Cerebellar nuclear complex (tissue), 1 donor: ENCODE results near the gene SLIT1.

ENCODE experiments used
- DNase-seq, 2 experiments: peaks; one replicate each; lab custom pipeline; 2025; lab: John Stamatoyannopoulos, UW

The SLIT1 gene

DNA sequence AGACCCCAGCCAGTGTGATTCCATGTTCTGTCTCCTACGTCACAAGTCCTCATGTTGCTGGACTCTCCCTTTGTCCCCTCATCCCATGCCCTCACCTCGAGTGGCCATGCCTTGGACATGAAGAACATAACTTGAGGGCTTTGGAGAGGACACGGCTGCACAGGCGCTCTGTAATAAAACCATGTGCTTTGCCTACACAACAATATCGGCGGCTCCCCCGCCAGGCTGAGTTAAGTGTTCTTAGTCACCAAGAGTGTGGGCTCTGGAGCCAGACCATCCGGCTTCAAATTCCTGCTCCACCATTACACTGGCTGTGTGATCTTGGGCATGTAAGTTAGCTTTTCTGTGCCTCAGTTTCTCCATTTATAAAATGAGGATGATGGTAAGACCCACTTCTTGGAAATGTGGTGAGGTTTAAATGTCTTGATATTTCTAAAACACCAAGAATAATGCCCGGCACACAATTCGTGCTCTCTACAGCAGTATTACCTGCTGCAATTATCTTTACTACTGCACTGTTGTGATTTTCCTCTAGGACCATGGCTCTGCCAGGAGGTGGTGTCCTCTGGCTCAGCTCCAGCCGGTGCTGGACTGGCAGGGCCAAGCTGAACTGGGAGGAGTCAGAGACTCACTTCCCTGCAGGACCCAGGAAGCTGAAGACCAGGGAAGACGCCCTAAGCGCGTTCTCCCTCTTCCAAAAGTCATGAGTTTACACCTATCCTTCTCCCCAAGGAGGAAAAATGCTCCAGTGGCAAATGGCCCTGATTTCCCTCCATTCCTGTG is 15.7 kb downstream of the SLIT1 start:
- DNase-seq = no peak

DNA sequence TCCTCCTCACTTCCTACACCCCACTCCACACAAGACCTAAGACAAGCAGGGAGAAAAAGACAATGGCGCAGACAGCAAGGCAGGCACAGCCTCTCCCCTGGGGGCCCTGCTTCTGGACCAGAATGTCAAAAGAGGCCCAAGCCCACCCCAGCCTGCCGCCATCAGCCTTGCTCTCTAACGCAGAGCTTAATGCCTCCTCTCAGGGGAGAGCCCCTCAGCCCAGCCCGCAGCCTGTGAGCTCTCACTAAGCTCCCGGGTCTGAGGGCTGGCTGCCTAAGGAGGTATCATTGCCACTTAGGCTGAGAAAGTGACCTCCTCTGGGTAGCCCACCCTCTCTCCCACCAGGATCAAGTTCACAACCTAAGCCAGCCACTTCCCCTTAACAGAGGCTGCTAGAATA is 16.7 kb downstream of the SLIT1 start:
- DNase-seq = no peak

DNA sequence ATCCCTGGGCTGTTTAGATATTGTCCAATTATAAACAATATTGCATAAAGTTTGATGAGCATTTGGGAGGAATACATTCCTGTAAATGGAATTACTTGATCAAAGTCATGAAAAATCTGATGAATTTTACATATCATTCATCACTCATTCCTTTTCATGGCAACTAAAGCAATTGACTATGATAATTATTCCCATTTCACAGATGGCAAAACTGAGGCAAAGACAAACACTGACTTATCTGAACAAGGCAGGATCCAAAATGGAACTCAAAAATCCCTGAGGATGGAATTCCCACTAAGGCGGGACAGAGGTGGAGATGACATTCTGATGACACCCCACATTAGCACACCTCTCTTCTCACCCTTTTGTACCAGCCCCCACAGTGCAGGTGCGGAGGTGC is 17.1 kb downstream of the SLIT1 start:
- no peak for DNase-seq

DNA sequence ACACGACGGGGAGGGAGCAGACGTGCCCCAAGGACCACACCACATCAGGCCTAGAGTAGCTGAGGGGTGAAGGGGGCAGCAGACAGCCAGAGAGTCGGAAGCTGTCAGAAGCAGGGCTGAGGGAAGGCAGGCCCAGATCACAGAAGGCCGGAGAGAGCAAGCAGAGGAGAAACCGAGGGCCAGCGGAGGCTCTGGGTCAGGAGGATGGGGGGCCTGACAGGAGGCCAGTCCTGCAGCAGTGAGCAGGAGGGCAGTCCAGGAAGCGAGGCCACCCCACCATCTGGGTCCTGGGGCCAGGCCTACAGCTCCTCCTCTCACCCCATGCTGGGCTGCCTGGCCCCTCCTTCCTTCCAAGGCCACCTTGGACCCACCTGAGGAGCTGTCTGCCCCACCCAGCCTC is 20.3 kb downstream of the SLIT1 start:
- no peak for DNase-seq

DNA sequence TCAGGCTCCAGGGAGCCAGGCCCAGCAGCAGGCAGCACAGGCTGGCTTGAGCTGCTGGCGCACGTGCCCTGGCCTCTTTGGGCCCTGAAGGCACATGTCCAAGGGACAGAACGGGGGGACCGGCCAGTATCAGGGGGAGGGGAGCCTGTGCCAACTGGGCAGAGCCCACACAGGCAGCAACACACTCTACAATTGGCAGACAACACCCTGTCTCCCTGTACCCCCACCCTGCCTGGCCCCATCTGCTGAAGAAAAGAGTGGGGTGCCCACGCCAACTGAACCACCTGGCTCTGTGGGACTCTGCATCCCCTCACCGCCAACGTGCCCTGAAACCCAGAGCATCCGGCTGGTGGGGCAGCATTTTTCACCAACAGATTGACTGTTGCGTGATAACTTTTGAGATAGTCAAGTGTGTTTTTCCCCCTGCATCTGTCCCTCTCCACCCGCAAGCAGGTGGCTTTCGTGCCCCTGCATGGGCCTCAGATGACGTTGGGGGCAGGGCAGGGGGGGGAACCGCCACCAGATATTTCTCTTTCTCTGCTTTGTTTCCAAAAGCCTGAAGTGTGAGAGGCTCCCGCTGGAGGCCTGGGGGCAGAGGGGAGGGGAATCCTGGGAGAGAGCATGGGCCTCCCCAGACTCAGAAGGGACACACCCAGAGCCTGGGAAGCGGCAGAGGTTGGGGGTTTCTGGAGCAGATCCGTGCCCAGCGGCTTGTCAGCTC is 21.8 kb downstream of the SLIT1 start:
- no peak for DNase-seq

DNA sequence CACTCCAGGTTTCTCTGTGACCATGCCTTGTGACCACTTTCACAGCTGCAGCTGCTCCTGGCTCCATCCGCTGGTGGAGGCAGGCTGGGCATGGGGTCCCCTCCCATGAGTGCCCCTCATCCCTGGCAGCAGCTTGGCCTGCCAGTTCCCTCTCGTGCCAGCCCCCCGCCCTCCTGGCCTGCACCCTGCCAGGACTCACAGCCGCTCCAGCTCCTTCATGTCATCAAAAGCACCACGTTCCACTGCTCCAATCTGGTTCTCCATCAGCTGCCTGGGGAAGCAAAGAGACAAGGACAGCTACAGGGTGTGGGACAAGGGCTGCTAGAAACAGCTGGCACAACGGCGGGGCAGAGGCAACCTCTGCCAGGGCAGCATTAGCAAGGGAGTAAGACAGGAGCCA is 22.6 kb downstream of the SLIT1 start:
- no peak for DNase-seq

DNA sequence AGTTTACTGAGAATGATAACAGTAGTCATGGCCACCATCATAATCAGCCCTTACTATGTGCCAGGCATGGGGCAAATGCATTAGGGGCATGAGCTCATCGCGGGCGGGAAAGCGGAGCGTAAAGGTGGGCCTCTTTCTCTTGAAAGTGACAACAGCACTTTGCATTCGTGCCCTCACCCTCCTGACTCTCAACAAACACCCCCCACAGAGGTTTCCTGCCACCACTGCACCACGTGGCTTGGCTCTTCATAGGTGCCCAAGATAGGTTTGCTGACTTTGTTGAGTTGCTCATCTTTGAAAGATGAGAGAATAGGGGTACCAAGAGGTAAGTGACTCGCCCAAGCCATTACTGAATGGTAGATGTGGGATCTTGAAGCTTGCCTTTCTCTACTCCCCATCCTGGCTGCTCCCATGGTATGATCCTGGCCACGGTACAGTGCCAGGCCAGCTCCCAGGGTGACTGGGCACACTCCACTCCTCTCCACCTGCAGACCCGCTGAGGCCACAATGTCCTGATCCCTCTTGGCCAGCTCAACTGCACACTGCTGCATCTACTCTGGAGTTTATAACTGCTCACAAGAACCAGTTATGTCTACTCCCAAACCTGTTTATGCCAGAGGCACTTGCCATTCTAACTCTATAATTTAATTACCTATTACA is 26.0 kb downstream of the SLIT1 start:
- DNase-seq = no peak

DNA sequence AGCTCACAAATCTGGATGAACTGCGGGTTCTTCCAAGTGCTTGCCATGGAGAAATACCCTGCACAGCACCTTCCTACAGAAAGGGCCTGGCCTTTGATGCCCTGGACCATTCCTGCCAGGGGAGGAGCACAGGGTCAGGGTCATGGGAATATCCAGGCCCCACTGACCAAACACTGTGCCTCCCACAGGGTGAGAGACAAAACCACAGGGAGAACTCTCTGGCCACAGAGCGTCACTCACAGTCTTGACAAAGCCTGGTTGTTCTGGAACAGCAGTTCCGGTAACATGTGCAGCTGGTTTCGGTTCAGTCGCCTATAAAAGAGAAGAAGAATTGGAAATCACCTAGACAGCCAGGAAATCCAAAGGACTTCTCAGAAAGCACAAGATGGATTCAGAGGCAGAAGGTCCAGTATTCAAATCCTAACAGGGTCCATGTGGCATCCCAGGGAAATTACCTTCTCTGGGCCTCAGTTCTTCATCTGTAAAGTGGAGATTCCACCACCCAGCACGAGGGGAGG is 28.1 kb downstream of the SLIT1 start:
- no peak for DNase-seq

DNA sequence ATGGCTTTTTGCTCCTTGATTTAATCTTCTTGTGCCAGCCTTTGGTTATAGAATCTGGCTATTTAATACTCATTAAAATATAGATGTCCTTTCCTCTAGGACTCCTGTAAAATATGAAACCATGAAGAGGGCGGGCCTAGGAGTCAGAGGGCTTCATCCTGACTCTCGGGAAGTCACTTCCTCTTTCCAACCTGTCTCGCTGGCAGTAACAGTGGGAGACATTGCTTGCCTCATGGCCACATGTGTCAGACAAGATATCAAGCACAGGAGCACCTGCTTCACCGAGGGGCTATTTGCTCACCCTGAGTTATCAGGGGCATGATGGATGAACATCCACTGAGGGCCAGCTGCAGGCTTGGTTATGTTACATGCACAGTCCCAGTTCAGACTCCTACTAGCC is 31.0 kb downstream of the SLIT1 start:
- no peak for DNase-seq

DNA sequence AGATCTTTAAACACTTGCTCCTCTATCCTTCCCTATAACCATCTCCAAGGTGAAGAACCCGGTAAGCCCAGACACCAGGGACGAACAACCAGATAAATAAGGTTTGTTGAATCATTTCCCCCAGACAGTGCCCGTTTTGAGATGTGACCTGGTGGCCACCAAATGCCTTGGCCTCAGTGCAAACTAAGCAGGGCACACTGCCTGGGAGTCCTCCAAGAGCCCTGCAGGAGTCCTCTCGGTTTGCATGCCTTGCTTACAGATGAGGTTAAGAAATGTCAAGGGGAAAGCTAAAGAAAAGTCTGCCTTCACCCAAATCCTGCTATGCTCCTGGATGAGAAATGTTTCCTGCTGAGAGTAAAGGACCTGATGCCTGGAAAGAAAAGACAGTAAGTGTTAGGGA is 31.6 kb downstream of the SLIT1 start:
- no peak for DNase-seq

DNA sequence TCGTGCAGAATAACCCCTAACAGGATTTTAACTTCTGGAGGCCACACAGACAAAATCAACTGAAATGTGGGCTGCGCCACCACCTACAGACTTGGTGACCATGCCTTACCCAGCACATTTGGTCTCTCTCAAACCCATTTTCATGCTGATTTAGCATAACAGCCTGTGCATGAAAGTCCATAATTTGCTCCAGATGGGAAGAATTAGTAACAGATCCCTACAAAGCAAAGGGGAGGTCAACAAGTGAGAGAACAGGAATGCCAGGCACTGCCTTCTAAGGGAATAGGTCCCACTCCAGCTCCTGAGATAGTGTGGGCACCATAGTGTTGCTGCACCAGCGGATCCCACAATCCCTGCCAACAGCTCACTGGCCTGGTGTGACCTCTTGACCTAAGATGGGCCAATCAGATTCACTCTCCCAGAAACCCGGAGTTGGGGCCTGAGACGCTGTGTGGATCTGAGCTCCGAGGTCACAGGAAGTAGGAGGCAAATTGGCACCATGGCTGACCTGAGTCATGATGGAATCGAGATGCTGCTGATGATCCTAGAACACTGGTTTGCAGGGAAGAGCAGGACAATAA is 32.4 kb downstream of the SLIT1 start:
- no peak for DNase-seq

DNA sequence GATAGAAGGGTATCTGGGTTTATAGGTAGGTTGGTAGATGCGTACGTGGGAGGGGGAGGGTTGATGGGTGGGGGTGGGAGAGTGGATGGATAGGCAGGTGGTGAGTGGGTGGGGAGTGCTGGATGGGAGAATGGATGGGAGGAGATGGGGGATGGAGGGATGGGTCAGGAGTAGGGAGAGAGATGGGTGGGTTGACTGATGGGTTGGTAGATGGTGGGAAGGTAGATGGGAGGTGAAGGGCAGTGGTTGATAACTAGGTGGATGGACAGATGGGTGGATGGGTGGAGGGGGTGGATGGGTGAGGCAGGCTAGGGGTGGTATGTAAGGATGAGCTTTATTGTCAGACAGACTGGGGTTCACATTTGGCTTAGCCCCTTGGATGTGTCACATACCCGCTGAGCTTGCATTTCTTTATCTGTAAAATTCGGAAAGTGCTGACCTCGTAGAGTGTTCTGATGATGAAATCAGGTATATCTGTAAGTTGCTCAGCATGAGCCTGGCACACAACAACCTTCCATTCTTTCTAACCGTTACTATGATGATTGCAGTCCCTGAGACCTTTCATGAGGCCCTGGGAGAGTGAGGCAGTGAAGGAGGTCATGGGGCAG is 34.3 kb downstream of the SLIT1 start:
- DNase-seq = no peak

DNA sequence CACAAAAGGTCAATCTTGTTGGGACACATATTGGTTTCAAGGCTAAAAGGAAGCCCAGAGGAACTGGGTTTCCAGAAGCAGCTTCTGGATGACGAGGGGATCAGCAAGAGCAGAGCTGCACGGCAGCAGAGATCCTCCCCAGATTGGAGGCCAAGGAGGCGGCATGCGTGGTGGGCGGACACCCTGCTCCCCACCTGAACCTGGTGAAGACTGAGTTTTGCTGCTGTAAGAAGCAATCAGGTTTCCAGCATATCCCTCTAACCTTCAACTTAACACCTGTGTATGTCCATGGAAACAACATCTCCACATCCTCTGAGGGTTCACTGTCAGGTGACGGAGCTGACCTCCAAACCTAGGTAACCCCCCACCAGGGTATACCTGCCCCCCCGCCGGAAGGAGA is 35.1 kb downstream of the SLIT1 start:
- DNase-seq = no peak

DNA sequence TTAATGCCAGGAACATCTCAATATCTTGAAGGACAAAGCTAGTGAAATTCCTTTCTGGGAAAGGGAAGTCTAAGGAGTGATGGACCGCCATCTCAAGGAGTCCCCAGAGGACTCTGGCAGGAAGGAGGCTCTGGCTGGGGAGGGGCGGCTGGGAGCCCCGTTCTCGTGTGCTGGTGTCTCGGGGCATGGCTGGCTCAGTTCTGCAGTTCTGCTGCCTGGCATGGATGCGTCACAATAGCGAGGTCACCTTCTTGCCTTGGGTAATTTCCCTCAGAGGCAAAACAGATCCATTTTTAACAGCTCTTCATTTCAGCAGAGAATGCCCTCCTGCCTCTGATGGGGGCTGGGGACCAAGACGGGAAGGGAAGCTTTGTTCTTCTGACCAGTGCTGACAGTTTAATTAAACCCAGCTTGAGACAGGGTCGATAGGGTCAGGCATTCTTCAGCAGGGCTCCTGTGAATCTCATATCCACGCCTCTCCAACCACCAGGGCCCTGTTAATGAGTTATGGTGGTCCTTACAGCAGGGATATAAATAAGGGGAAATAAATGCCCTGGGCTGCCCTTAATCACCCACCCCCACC is 35.7 kb downstream of the SLIT1 start:
- DNase-seq = no peak

DNA sequence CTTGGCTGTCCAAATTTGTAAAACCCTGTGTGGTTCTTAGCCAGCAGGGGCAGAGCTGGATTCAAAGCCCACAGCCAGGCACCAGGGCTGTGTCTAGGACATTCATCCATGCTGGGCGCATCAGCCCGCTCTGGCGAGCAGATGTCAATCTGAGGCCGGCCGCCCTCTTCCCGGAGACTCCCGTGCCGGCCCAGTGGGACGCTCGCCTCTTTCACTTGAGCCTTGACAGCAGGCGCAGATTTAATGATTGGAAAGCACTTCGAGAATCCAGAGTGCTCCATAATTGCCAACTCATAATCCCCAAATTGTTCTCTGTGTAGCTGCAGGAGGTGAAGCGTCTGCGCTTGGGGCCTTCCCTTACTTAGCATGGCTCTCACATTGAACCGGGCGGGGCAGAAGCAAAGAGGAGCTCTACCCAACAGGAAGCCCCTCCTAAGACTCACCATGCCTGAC is 36.7 kb downstream of the SLIT1 start:
- DNase-seq = no peak

DNA sequence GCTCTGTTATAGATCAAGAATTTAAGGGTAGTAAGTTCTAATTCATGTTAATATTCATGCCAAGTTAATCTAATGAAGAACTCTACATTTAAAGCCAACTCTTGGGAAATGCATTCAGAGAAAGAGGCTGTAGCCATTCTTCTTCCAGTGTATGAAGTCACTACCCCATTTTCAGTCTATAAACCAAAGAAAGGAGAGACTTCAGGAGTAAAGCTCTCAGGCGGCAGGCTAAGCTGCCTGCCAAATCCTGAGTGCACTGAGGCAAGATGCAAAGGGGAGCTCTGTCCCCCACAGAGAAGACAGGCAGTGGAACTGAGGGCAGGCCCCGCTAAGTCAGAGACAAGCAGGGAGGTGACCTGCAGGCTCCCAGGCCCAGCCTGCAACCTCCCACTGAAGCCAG is 41.5 kb downstream of the SLIT1 start:
- no peak for DNase-seq

DNA sequence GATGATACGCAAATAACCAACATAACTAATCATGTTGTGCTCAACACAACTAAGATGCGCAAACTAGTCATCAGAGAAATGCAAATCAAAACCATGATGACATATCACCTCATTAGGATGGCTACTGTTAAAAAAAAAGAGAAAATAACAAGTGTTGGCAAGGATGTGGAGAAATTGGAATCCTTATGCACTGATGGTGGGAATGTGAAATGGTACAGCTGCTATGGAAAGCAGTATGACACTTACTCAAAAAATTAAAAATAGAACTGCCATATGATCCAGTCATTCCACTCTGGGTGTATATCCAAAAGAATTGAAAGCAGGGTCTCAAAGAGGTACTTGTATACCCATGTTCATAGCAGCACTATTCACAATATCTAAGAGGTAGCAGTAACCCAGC is 42.9 kb downstream of the SLIT1 start:
- DNase-seq = no peak

DNA sequence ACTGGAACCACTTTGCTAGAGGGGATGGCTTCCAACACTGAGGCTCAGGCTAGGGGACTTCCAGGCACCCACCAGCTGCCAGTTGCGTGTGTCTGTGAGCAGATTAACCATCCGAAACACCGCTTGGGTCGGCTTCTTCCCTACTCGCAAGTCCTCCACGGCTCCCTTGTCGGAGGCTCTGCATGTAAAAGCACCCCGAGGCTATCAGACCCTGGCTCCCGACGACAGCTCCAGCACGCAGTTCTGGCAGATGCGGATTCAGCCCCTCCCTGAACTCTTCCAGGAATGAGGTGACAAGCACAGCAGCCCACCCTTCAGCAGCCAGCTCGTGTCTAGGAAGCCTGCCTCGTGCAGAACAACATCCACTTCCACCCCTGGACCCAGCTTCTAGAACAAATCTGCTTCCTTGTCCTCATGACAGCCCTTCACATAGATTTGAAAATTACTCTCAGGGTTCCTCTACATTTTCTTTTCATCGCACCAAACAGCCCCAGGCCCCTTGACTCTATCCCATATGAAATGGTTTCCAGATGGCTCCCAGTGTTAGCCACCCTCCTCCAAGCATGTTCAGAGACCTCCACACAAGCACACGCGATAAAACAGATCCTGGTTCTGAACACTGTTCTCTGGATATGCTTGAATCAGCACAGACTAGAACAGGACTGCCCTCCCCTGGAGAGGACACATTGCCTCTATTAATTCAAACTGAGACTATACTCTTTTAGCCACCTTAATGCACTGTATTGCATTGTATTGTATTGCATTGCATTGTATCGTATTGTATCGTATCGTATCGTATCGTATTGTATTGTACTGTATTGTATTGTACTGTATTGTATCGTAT is 44.6 kb downstream of the SLIT1 start:
- DNase-seq = no peak

DNA sequence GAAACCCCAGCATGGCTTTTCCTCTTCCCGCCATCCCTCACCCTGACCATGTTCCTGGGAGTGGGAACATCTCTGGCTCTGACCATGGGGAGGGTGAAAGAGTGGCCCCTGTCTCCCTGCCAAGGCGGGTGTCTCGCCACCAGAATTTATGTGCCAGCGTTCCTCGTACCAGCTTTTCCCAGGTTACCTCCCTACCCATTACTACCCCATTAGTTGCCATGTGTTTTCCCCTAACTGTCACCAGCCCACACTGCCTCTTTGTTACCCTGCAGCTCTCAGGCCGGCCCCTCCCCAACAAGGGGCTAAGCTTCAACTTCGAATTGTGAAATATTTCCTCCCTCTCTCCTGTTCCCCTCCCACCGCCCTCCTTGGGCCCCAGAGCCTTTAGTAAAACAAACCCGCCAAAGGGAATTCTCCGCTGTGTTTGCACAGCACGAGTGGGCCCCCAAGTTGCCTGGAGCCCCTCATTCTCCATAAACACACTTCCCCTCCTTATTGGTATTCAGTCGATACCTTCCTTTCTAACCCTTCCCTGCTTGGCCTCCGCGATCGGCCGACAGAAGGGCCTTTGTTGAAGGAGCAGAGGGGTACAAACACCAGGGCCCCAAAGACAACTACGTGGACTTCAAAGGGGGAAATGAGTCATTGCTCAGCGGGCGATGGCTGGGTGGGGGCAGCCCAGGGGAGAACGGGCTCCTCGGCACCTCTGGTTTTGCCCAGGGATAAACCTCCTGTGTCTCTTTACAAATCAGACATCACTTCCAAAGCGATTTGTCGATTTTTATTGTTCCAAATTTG is 45.5 kb downstream of the SLIT1 start:
- DNase-seq = no peak

DNA sequence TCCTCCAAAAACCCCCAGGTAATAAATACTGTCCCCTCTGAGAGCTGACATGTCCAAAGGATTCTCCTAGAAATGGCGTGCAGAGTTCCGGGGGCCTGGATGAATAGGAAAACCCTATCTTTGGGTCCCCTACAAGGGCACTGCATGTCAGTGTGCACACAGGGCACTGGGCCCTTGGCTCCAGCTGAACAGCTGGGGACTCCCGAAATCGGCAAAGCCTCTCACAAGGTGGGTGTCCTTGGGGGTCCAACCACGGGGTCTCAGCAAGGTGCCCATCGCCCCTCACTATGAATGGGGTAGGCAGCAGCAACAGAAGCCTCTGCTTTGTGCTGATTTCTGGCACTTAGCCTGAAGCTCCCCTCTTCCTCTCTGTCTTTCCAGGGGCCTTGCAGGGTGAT is 46.1 kb downstream of the SLIT1 start:
- DNase-seq = no peak
